HepG2 (cell line): ENCODE measurements around the gene DNAJA1. TPM values are rescaled to one million over a fixed set of nuclear protein-coding genes. Genes with fewer than 3 reads are reported as not detected.

Experiments
- AKAP8 ChIP-seq: sonication (generic); formaldehyde crosslinking; IDR thresholded peaks from 2 replicates; pipeline ENCODE4 v1.5.1; 2020; ENCODE audit warnings: mild to moderate bottlenecking, missing genetic modification reagents
- BCL6 ChIP-seq: IDR thresholded peaks from 2 replicates; pipeline ENCODE4 v1.6.1; 2016; ENCODE audit warnings: missing genetic modification reagents, missing compliant biosample characterization
- CHCHD3 ChIP-seq: sonication (generic); formaldehyde crosslinking; IDR thresholded peaks from 2 replicates; pipeline ENCODE4 v1.8.0; 2022; ENCODE audit warnings: mild to moderate bottlenecking, missing genetic modification reagents, moderate library complexity
- ELF3 ChIP-seq: IDR thresholded peaks from 2 replicates; pipeline ENCODE4 v1.6.1; 2016; ENCODE audit warnings: missing genetic modification reagents, missing compliant biosample characterization
- HDAC2 ChIP-seq: sonication (generic); formaldehyde crosslinking; IDR thresholded peaks from 2 replicates; pipeline ENCODE4 v1.4.0; 2020; ENCODE audit warnings: missing genetic modification reagents
- HNF4A ChIP-seq: sonication (generic); formaldehyde crosslinking; IDR thresholded peaks from 2 replicates; pipeline ENCODE4 v1.4.0; 2020; ENCODE audit warnings: missing genetic modification reagents
- HOXA9 ChIP-seq: sonication (generic); formaldehyde crosslinking; IDR thresholded peaks from 2 replicates; pipeline ENCODE4 v1.8.1; 2022; ENCODE audit warnings: missing genetic modification reagents, mild to moderate bottlenecking, moderate library complexity, borderline replicate concordance
- IRX3 ChIP-seq: sonication (generic); formaldehyde crosslinking; IDR thresholded peaks from 2 replicates; pipeline ENCODE4 v1.8.1; 2023; ENCODE audit warnings: mild to moderate bottlenecking, low read depth, missing genetic modification reagents, borderline replicate concordance
- NR2C2 ChIP-seq: sonication (generic); formaldehyde crosslinking; IDR thresholded peaks from 2 replicates; pipeline ENCODE4 v1.4.0; 2020; ENCODE audit warnings: missing genetic modification reagents, mild to moderate bottlenecking, moderate library complexity, borderline replicate concordance
- PATZ1 ChIP-seq: sonication (generic); formaldehyde crosslinking; IDR thresholded peaks from 2 replicates; pipeline ENCODE4 v1.4.0; 2020; ENCODE audit warnings: missing genetic modification reagents
- PAX8 ChIP-seq: sonication (generic); formaldehyde crosslinking; IDR thresholded peaks from 2 replicates; pipeline ENCODE4 v1.8.0; 2022; ENCODE audit warnings: mild to moderate bottlenecking, missing genetic modification reagents, borderline replicate concordance
- POGZ ChIP-seq: sonication (generic); formaldehyde crosslinking; IDR thresholded peaks from 2 replicates; pipeline ENCODE4 v1.4.0; 2020; ENCODE audit warnings: mild to moderate bottlenecking, missing genetic modification reagents
- SETDB1 ChIP-seq: sonication (generic); formaldehyde crosslinking; IDR thresholded peaks from 2 replicates; pipeline ENCODE4 v1.5.1; 2020; ENCODE audit warnings: missing genetic modification reagents, mild to moderate bottlenecking, borderline replicate concordance
- SP1 ChIP-seq, 2 experiments: fragments of 450-650 bp in 1 of 2; sonication (generic) in 1 of 2; formaldehyde crosslinking in 1 of 2; IDR thresholded peaks; 2 replicates each; pipeline versions ENCODE4 v1.4.0 to v1.6.1; 2016 to 2020; ENCODE audit warnings: missing genetic modification reagents in 1 of 2
- TAF15 ChIP-seq: fragments of 200-400 bp; formaldehyde crosslinking; IDR thresholded peaks from one replicate; pipeline ENCODE4 v1.6.1; 2018; ENCODE audit warnings: mild to moderate bottlenecking, low read depth, low read length; ENCODE audit not compliant: poor library complexity, severe bottlenecking
- TGIF2 ChIP-seq: IDR thresholded peaks from 2 replicates; pipeline ENCODE4 v1.6.1; 2016; ENCODE audit warnings: control low read depth, missing compliant biosample characterization
- THAP7 ChIP-seq: sonication (generic); formaldehyde crosslinking; IDR thresholded peaks from 2 replicates; pipeline ENCODE4 v1.8.1; 2023; ENCODE audit warnings: mild to moderate bottlenecking, missing genetic modification reagents
- TOPORS ChIP-seq: sonication (generic); formaldehyde crosslinking; IDR thresholded peaks from 2 replicates; pipeline ENCODE4 v1.8.0; 2023; ENCODE audit warnings: mild to moderate bottlenecking, missing genetic modification reagents
- TRAFD1 ChIP-seq: sonication (generic); formaldehyde crosslinking; IDR thresholded peaks from 2 replicates; pipeline ENCODE4 v1.5.1; 2020; ENCODE audit warnings: missing genetic modification reagents, mild to moderate bottlenecking, borderline replicate concordance
- TRIM24 ChIP-seq: sonication (generic); formaldehyde crosslinking; IDR thresholded peaks from 2 replicates; pipeline ENCODE4 v1.8.0; 2022; ENCODE audit warnings: mild to moderate bottlenecking, missing genetic modification reagents
- ZBTB26 ChIP-seq: IDR thresholded peaks from 2 replicates; pipeline ENCODE4 v1.6.1; 2016; ENCODE audit warnings: missing compliant biosample characterization, missing genetic modification reagents, borderline replicate concordance
- ZMYM4 ChIP-seq: sonication (generic); formaldehyde crosslinking; IDR thresholded peaks from 2 replicates; pipeline ENCODE4 v1.8.1; 2023; ENCODE audit warnings: mild to moderate bottlenecking, missing genetic modification reagents
- ZNF326 ChIP-seq: sonication (generic); formaldehyde crosslinking; IDR thresholded peaks from 2 replicates; pipeline ENCODE4 v1.4.0; 2020; ENCODE audit warnings: missing genetic modification reagents, borderline replicate concordance
- ZNF572 ChIP-seq: sonication (generic); formaldehyde crosslinking; IDR thresholded peaks from 2 replicates; pipeline ENCODE4 v1.5.1; 2020; ENCODE audit warnings: mild to moderate bottlenecking, missing genetic modification reagents
- ZNF589 ChIP-seq: sonication (generic); formaldehyde crosslinking; conservative IDR thresholded peaks from 2 replicates; pipeline ENCODE4 v1.8.0; 2022; ENCODE audit warnings: mild to moderate bottlenecking, moderate library complexity, missing genetic modification reagents
- polyA plus RNA-seq, 8 experiments: library from polyadenylated mRNA; depleted of rRNA in 3 of 8; stranded (reverse) in 7 of 8; unstranded in 1 of 8; fragments of >200 nt; fragmentation: Illumina TruSeq in 4 of 8; extraction: Trizol in 4 of 8; gene quantifications; 2 replicates each; pipeline versions ENCODE4 v1.2.1 to v1.2.3, GENCODE V29; 2011 to 2016; ENCODE audit warnings: low read depth in 4 of 8, missing spikeins in 1 of 8, mixed read lengths in 1 of 8; ENCODE audit not compliant: insufficient read depth in 1 of 8
- total RNA-seq, 5 experiments: library from RNA; depleted of rRNA; stranded (reverse); fragments of >200 nt; fragmentation: Illumina TruSeq; extraction: Trizol; gene quantifications; 2 replicates each; pipeline ENCODE4 v1.2.3, GENCODE V29; 2016; ENCODE audit warnings: low read depth in 1 of 5

DNAJA1 gene
- total and polyA plus RNA-seq, 2 of the 13 experiments (the other 11 are each of a cell fraction or from before 2014, with no cell fraction given) = 95.9 to 306 TPM

GRCh38 chr9:33024966-33025571 is at the start of gene DNAJA1 (continued):
- TF ChIP-seq PATZ1 = peak; percentile 39; the same call in 1 of the 2 replicates
- peak; percentile 70; the same call in 1 of the 2 replicates for TF ChIP-seq HDAC2
- TF ChIP-seq TGIF2 (CRISPR knock-in tag) = no peak
- peak; percentile 70; the same call in 1 of the 2 replicates for TF ChIP-seq ELF3
- TF ChIP-seq POGZ (CRISPR knock-in tag) = peak; percentile 74
- TF ChIP-seq TOPORS (CRISPR knock-in tag) = peak; percentile 84
- peak; percentile 94 for TF ChIP-seq ZNF589 (CRISPR knock-in tag)
- TF ChIP-seq ZNF572 (CRISPR knock-in tag) = no peak
- TF ChIP-seq ZNF326 = no peak
- TF ChIP-seq HNF4A (CRISPR knock-in tag) = no peak
- 0 out of 2 replicates have a peak, but pooled peaks have one; percentile 34 for TF ChIP-seq AKAP8
- TF ChIP-seq NR2C2 (CRISPR knock-in tag) = 0 out of 2 replicates have a peak, but pooled peaks have one; percentile 25
- peak; percentile 81 for TF ChIP-seq ZMYM4 (CRISPR knock-in tag)
- 0 out of 2 replicates have a peak, but pooled peaks have one; percentile 9 for TF ChIP-seq THAP7 (CRISPR knock-in tag)
- no peak; the same call in 1 of the 2 replicates for TF ChIP-seq ZBTB26 (CRISPR knock-in tag)
- no peak for TF ChIP-seq SP1 (IDR thresholded peaks at IDR 0.05)
- peak; percentile 55 for TF ChIP-seq SP1 (CRISPR knock-in tag; IDR thresholded peaks at IDR 0.05)
- TF ChIP-seq HOXA9 (CRISPR knock-in tag) = peak; percentile 89
- peak; percentile 98 for TF ChIP-seq IRX3 (CRISPR knock-in tag)
- TF ChIP-seq PAX8 (CRISPR knock-in tag) = no peak
- TF ChIP-seq SETDB1 (CRISPR knock-in tag) = no peak
- TF ChIP-seq TAF15 = no peak
- TF ChIP-seq BCL6 = peak; percentile 54; the same call in 1 of the 2 replicates
- no peak for TF ChIP-seq TRAFD1 (CRISPR knock-in tag)
- TF ChIP-seq TRIM24 (CRISPR knock-in tag) = no peak
- no peak for TF ChIP-seq CHCHD3 (CRISPR knock-in tag)
